C4-2B (cell line): ENCODE measurements around the gene GLRX3.

Source experiments
- H3K27ac ChIP-seq: fragments of 450-650 bp; 2 replicates; pipeline ENCODE4 v1.5.1; 2017
- CTCF ChIP-seq: fragments of 450-650 bp; conservative IDR thresholded peaks from 2 replicates; pipeline ENCODE4 v1.5.1; 2017; ENCODE audit warnings: mild to moderate bottlenecking
- ZFX ChIP-seq: fragments of 450-650 bp; IDR thresholded peaks from 2 replicates; pipeline ENCODE4 v1.6.1; 2017

Gene GLRX3

GRCh38 chr10:130181858-130182257 lies 45.7 kb downstream of the GLRX3 start:
- TF ChIP-seq ZFX (no peak), CTCF (no peak)
- no peak overlapping the region for H3K27ac ChIP-seq

- no peak overlapping the region for H3K27ac ChIP-seq
- TF ChIP-seq CTCF: no peak
- no peak for TF ChIP-seq ZFX
Observed at GRCh38 chr10:130185591-130185990, 49.4 kb downstream of the GLRX3 start.

GRCh38 chr10:130188195-130189175 lies 52.3 kb downstream of the GLRX3 start:
- TF ChIP-seq CTCF (no peak), ZFX (no peak)
- H3K27ac ChIP-seq: no peak overlapping the region

- no peak overlapping the region for H3K27ac ChIP-seq
- TF ChIP-seq CTCF (peak; percentile 11; the same call in 1 of the 2 replicates), ZFX (no peak)
Observed at GRCh38 chr10:130189608-130190054, 53.4 kb downstream of the GLRX3 start.

- TF ChIP-seq CTCF: peak; percentile 100
- TF ChIP-seq ZFX: peak; percentile 40; the same call in 1 of the 2 replicates
Observed at GRCh38 chr10:130190055-130190736, 54.0 kb downstream of the GLRX3 start.

GRCh38 chr10:130190737-130191115 lies 54.5 kb downstream of the GLRX3 start:
- TF ChIP-seq ZFX (no peak), CTCF (no peak)
- peak overlapping the region; percentile 69 for H3K27ac ChIP-seq

More at GRCh38 chr10:130190055-130190736, 54.0 kb downstream of the GLRX3 start:
- H3K27ac ChIP-seq: peak overlapping the region; percentile 69

GRCh38 chr10:130191380-130191779 lies 55.2 kb downstream of the GLRX3 start:
- TF ChIP-seq CTCF (no peak), ZFX (no peak)
- H3K27ac ChIP-seq: no peak overlapping the region
